HepG2 (cell line): ENCODE results near the gene SERINC5. TPM values are rescaled to one million over a fixed set of nuclear protein-coding genes. Genes with fewer than 3 reads are reported as not detected.

Source experiments
- ATAC-seq: fragments of 200-7000 bp; cut with Tn5 transposase; 3 replicates; pipeline ENCODE4 v1.9.1; 2020; ENCODE audit warnings: mild to moderate bottlenecking, moderate library complexity
- BruUV-seq: library from RNA; stranded (reverse); fragments of 400-500 nt; replicated peaks from 2 replicates; lab custom pipeline; 2021; lab: Mats Ljungman, UMichigan
- CTCF ChIA-PET: fragments of 300-600 bp; formaldehyde crosslinking; extraction: SDS; loops from one replicate; lab custom pipeline; 2021; ENCODE audit warnings: low total read pairs, inconsistent platforms, low intra/inter-chr PET ratio; lab: Yijun Ruan, JAX
- POLR2A ChIA-PET: fragments of 350-600 bp; sonication (Branson Sonifier 250); formaldehyde crosslinking; loops from one replicate; lab custom pipeline; 2020; ENCODE audit warnings: antibody characterized with exemption, inconsistent platforms; lab: Yijun Ruan, JAX
- DNase-seq: peaks from one replicate; pipeline ENCODE4 v3.0.0-alpha.2; 2015; ENCODE audit warnings: low spot score
- FAIRE-seq: peaks from 3 replicates; lab custom pipeline; 2011; peaks lifted over from hg19 to GRCh38; lab: Jason Lieb, UNC
- H2AFZ ChIP-seq: one replicate; pipeline ENCODE4 v1.6.1; 2011; ENCODE audit warnings: low read length, inconsistent platforms
- H3K27ac ChIP-seq: fragments of 300-600 bp; 3 replicates; pipeline ENCODE4 v1.8.0; 2011; ENCODE audit warnings: mixed run types, mild to moderate bottlenecking, mixed read lengths, low read length, inconsistent platforms; ENCODE audit not compliant: insufficient read depth; ENCODE audit errors: extremely low read length
- H3K27me3 ChIP-seq, 2 experiments: fragments of 200-600 bp in 1 of 2; 2 replicates in 1 of 2; 3 replicates in 1 of 2; pipeline versions ENCODE4 v1.6.0 to v1.8.0; 2011; ENCODE audit warnings: low read length in 2 of 2, mild to moderate bottlenecking in 2 of 2, moderate library complexity in 2 of 2, inconsistent platforms in 1 of 2; ENCODE audit not compliant: insufficient read depth in 2 of 2, control insufficient read depth in 1 of 2
- H3K36me3 ChIP-seq, 2 experiments: fragments of 200-600 bp in 1 of 2; replicated peaks in 1 of 2; 2 replicates in 1 of 2; 3 replicates in 1 of 2; pipeline versions ENCODE4 v1.5.1 to v1.8.0; 2011; ENCODE audit warnings: low read length in 2 of 2, inconsistent platforms in 1 of 2; ENCODE audit not compliant: insufficient read depth in 2 of 2, control insufficient read depth in 1 of 2
- H3K4me1 ChIP-seq: 2 replicates; pipeline ENCODE4 v1.5.1; 2012; ENCODE audit warnings: low read length, inconsistent platforms; ENCODE audit not compliant: insufficient read depth
- H3K4me2 ChIP-seq: 2 replicates; pipeline ENCODE4 v1.6.0; 2011; ENCODE audit warnings: low read depth, low read length, inconsistent platforms
- H3K4me3 ChIP-seq, 3 experiments: fragments of 200-600 bp in 1 of 3; sonication (generic), shearing (Covaris generic) in 1 of 3; replicated peaks in 1 of 3; 2 replicates each; pipeline ENCODE4 v1.5.1; 2011 to 2016; ENCODE audit warnings: low read length in 3 of 3, inconsistent platforms in 2 of 3, low read depth in 2 of 3, mild to moderate bottlenecking in 2 of 3, control low read depth in 1 of 3, mixed read lengths in 1 of 3; ENCODE audit not compliant: insufficient read depth in 1 of 3
- H3K79me2 ChIP-seq: one replicate; pipeline ENCODE4 v1.6.1; 2011; ENCODE audit warnings: low read length, inconsistent platforms; ENCODE audit not compliant: insufficient read depth
- H3K9ac ChIP-seq: 2 replicates; pipeline ENCODE4 v1.6.0; 2011; ENCODE audit warnings: mild to moderate bottlenecking, low read depth, low read length, inconsistent platforms; ENCODE audit not compliant: insufficient read depth
- H3K9me3 ChIP-seq: 2 replicates; pipeline ENCODE4 v1.5.1; 2012; ENCODE audit warnings: mild to moderate bottlenecking, low read length
- H4K20me1 ChIP-seq: 2 replicates; pipeline ENCODE4 v1.6.0; 2011; ENCODE audit warnings: inconsistent platforms, mild to moderate bottlenecking, low read length, moderate library complexity; ENCODE audit not compliant: insufficient read depth
- CHD4 ChIP-seq: fragments of 200-600 bp; sonication (generic); IDR thresholded peaks from 2 replicates; pipeline ENCODE4 v1.7.0; 2017; ENCODE audit warnings: mild to moderate bottlenecking, low read length, borderline replicate concordance
- NCOA2 ChIP-seq: sonication (generic); formaldehyde crosslinking; IDR thresholded peaks from 2 replicates; pipeline ENCODE4 v1.8.0; 2022; ENCODE audit warnings: inconsistent platforms
- NFKBIZ ChIP-seq: IDR thresholded peaks from 2 replicates; pipeline ENCODE4 v1.6.1; 2018; ENCODE audit warnings: missing genetic modification reagents, missing compliant biosample characterization
- ZNF296 ChIP-seq: sonication (generic); formaldehyde crosslinking; conservative IDR thresholded peaks from 2 replicates; pipeline ENCODE4 v1.5.0; 2020; ENCODE audit warnings: mild to moderate bottlenecking, missing genetic modification reagents
- ZNF530 ChIP-seq: sonication (generic); formaldehyde crosslinking; IDR thresholded peaks from 2 replicates; pipeline ENCODE4 v1.5.0; 2020; ENCODE audit warnings: low read depth, mild to moderate bottlenecking, missing genetic modification reagents
- ZNF879 ChIP-seq: sonication (generic); formaldehyde crosslinking; IDR thresholded peaks from 2 replicates; pipeline ENCODE4 v1.8.1; 2023; ENCODE audit warnings: missing genetic modification reagents
- WGBS: methylation state at CpG from one replicate; pipeline ENCODE4 v1.1.6; 2017; ENCODE audit warnings: low lambda C conversion rate; 5-methylcytosine and 5-hydroxymethylcytosine counted together
- in situ Hi-C: cut with HindIII; loops from 2 replicates; pipeline ENCODE4 v1.10.0; 2017; ENCODE audit warnings: low pct_unique_long_range_greater_than_20kb; ENCODE audit not compliant: extremely low pct_ligation_motif_present
- intact Hi-C: fragments of 100-400 bp; cut with micrococcal nuclease; formaldehyde crosslinking; loops from one replicate; pipeline ENCODE4 v1.10.0; 2022; ENCODE audit not compliant: unreplicated experiment
- polyA plus RNA-seq, 8 experiments: library from polyadenylated mRNA; depleted of rRNA in 3 of 8; stranded (reverse) in 7 of 8; unstranded in 1 of 8; fragments of >200 nt; fragmentation: Illumina TruSeq in 4 of 8; extraction: Trizol in 4 of 8; gene quantifications; 2 replicates each; pipeline versions ENCODE4 v1.2.1 to v1.2.3, GENCODE V29; 2011 to 2016; ENCODE audit warnings: low read depth in 4 of 8, missing spikeins in 1 of 8, mixed read lengths in 1 of 8; ENCODE audit not compliant: insufficient read depth in 1 of 8
- total RNA-seq, 5 experiments: library from RNA; depleted of rRNA; stranded (reverse); fragments of >200 nt; fragmentation: Illumina TruSeq; extraction: Trizol; gene quantifications; 2 replicates each; pipeline ENCODE4 v1.2.3, GENCODE V29; 2016; ENCODE audit warnings: low read depth in 1 of 5
- TF ChIP-seq, protein P1 (sequence below), 2 experiments: sonication (generic) in 1 of 2; formaldehyde crosslinking in 1 of 2; IDR thresholded peaks; 2 replicates each; pipeline versions ENCODE4 v1.6.1 to v1.9.0; 2014 to 2022; ENCODE audit warnings: antibody characterized with exemption in 1 of 2, borderline replicate concordance in 1 of 2, inconsistent platforms in 1 of 2, low read depth in 1 of 2, missing genetic modification reagents in 1 of 2
- TF ChIP-seq, protein P2 (sequence below): sonication (generic); formaldehyde crosslinking; IDR thresholded peaks from 2 replicates; pipeline ENCODE4 v1.8.1; 2023; ENCODE audit warnings: mild to moderate bottlenecking, moderate library complexity, missing genetic modification reagents
- TF ChIP-seq, protein P3 (sequence below): sonication (generic); formaldehyde crosslinking; IDR thresholded peaks from 2 replicates; pipeline ENCODE4 v1.5.0; 2020; ENCODE audit warnings: missing genetic modification reagents, mild to moderate bottlenecking, borderline replicate concordance
- TF ChIP-seq, protein P4 (sequence below): sonication (generic); formaldehyde crosslinking; IDR thresholded peaks from 2 replicates; pipeline ENCODE4 v1.4.0; 2020; ENCODE audit warnings: missing genetic modification reagents

SERINC5 gene
- total and polyA plus RNA-seq, 2 of the 13 experiments (the other 11 are each of a cell fraction or from before 2014, with no cell fraction given) = 17.3 to 22.8 TPM

DNA sequence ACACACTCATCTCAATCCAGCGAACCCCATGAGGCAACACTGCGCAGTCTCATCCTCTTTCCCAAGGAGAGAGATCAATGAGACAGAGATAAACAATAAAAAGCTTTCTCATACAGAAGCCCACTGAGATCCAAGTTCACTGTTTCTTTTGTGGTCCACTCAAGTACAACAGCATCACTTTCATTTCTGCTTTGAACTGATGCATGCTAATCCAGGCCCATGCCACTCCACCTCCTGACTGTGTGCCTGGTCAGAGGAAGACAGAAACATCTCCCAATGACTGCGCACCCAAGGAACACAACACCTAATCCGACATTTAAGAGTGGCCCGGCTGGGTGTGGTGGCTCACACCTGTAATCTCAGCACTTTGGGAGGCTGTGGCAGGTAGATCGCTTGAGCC is 104.0 kb downstream of the SERINC5 start:
- Histone ChIP-seq H3K4me1 (peaks cover 51% of the 10 kb centered on the region), H3K36me3 (peaks cover 11 to 26% of the 10 kb centered on the region in 2 experiments; a peak in 4 of 5 replicates), H4K20me1 (no peaks in the 10 kb centered on the region), H3K27me3 (no peaks in the 10 kb centered on the region), H2AFZ (no peak overlapping the region), H3K27ac (peak overlapping the region; percentile 5), H3K4me3 (no peak overlapping the region), H3K9me3 (no peaks in the 10 kb centered on the region), H3K79me2 (no peaks in the 10 kb centered on the region), H3K9ac (no peak overlapping the region), H3K4me2 (no peak overlapping the region)
- ChIA-PET CTCF (no interaction called here), POLR2A (interaction anchor here (0.5 to 1.8 kb wide), 3 partner anchors 33 to 255 kb away, joined by 3 to 8 read pairs (median 4); no protein-coding TSS in a partner anchor)
- BruUV-seq = no TSS peak
- FAIRE-seq = no peak
- 97% methylated on average over 6 of the region's 6 CpGs for whole genome bisulfite sequencing
- ATAC-seq = no peak; the same call in none of the 3 replicates
- in situ Hi-C loops (no loop called here), intact Hi-C loops (loop anchor here (2.0 to 5.0 kb wide), 2 partner anchors 53 to 60 kb away; no protein-coding TSS in a partner anchor)
- DNase-seq = no peak
- TF ChIP-seq, protein P1, sequence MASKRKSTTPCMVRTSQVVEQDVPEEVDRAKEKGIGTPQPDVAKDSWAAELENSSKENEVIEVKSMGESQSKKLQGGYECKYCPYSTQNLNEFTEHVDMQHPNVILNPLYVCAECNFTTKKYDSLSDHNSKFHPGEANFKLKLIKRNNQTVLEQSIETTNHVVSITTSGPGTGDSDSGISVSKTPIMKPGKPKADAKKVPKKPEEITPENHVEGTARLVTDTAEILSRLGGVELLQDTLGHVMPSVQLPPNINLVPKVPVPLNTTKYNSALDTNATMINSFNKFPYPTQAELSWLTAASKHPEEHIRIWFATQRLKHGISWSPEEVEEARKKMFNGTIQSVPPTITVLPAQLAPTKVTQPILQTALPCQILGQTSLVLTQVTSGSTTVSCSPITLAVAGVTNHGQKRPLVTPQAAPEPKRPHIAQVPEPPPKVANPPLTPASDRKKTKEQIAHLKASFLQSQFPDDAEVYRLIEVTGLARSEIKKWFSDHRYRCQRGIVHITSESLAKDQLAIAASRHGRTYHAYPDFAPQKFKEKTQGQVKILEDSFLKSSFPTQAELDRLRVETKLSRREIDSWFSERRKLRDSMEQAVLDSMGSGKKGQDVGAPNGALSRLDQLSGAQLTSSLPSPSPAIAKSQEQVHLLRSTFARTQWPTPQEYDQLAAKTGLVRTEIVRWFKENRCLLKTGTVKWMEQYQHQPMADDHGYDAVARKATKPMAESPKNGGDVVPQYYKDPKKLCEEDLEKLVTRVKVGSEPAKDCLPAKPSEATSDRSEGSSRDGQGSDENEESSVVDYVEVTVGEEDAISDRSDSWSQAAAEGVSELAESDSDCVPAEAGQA (IDR thresholded peaks at IDR 0.05; ENCODE audit: low read depth) = no peak
- TF ChIP-seq, protein P1 (CRISPR knock-in tag; IDR thresholded peaks at IDR 0.05; ENCODE audit: borderline replicate concordance) = no peak
- TF ChIP-seq ZNF530 (CRISPR knock-in tag) = no peak
- TF ChIP-seq, protein P2, sequence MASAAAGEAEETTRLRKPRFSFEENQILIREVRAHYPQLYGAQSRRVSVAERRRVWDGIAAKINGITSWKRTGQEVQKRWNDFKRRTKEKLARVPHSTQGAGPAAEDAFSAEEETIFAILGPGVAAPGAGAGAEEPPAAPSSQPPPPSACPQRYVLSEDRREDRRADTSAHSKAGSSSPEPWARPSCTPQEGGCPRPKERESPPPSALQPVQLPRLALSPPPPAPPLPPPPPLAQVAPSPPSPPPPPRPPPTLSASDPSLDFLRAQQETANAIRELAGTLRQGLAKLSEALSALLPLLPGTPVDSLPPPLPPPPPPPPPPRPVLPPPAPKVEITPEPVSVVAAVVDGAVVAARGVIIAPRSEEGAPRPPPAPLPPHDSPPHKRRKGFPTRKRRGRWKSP (CRISPR knock-in tag) = no peak
- no peak for TF ChIP-seq NCOA2
- no peak for TF ChIP-seq CHD4
- TF ChIP-seq, protein P3, sequence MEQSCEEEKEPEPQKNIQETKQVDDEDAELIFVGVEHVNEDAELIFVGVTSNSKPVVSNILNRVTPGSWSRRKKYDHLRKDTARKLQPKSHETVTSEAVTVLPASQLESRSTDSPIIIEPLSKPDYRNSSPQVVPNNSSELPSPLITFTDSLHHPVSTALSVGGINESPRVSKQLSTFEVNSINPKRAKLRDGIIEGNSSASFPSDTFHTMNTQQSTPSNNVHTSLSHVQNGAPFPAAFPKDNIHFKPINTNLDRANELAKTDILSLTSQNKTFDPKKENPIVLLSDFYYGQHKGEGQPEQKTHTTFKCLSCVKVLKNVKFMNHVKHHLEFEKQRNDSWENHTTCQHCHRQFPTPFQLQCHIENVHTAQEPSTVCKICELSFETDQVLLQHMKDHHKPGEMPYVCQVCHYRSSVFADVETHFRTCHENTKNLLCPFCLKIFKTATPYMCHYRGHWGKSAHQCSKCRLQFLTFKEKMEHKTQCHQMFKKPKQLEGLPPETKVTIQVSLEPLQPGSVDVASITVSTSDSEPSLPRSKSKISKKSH (CRISPR knock-in tag) = no peak
- TF ChIP-seq NFKBIZ (CRISPR knock-in tag) = no peak
- TF ChIP-seq ZNF879 (CRISPR knock-in tag) = no peak
- no peak for TF ChIP-seq ZNF296 (CRISPR knock-in tag)
- TF ChIP-seq, protein P4, sequence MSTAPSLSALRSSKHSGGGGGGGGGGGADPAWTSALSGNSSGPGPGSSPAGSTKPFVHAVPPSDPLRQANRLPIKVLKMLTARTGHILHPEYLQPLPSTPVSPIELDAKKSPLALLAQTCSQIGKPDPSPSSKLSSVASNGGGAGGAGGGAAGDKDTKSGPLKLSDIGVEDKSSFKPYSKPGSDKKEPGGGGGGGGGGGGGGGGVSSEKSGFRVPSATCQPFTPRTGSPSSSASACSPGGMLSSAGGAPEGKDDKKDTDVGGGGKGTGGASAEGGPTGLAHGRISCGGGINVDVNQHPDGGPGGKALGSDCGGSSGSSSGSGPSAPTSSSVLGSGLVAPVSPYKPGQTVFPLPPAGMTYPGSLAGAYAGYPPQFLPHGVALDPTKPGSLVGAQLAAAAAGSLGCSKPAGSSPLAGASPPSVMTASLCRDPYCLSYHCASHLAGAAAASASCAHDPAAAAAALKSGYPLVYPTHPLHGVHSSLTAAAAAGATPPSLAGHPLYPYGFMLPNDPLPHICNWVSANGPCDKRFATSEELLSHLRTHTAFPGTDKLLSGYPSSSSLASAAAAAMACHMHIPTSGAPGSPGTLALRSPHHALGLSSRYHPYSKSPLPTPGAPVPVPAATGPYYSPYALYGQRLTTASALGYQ (CRISPR knock-in tag) = no peak
